ENCODE data around the gene GTSF1L. TPM values are rescaled to one million over a fixed set of nuclear protein-coding genes. Genes with fewer than 3 reads are reported as not detected.

GTSF1L gene
- total RNA-seq, 1 experiment from 2014 or later: not detected

- Histone ChIP-seq H3K79me2 (ENCODE audit: insufficient read depth, low read length) (no peaks in the 10 kb centered on the region), H3K4me1 (ENCODE audit: insufficient read depth, low read length) (no peaks in the 10 kb centered on the region), H2AFZ (ENCODE audit: low read length) (no peak overlapping the region), H3K27ac (ENCODE audit: insufficient read length, low read depth, low read length) (no peak overlapping the region), H4K5ac (ENCODE audit: insufficient read length, low read depth, low read length) (no peak overlapping the region), H3K27me3 (ENCODE audit: insufficient read depth, low read length) (no peaks in the 10 kb centered on the region), H3K56ac (ENCODE audit: insufficient read length, low read depth, low read length) (no peak overlapping the region), H4K20me1 (ENCODE audit: control insufficient read depth, insufficient read depth, insufficient read length) (no peaks in the 10 kb centered on the region), H3K23me2 (ENCODE audit: insufficient read length, low read depth, low read length, poor library complexity, severe bottlenecking) (no peaks in the 10 kb centered on the region), H2AK5ac (ENCODE audit: insufficient read length, low read length) (no peak overlapping the region), H3K4me2 (ENCODE audit: insufficient read depth, insufficient read length, low read length) (no peak overlapping the region), H2BK15ac (ENCODE audit: low read depth, low read length) (no peak overlapping the region), H2BK12ac (ENCODE audit: insufficient read length, low read depth, low read length) (no peak overlapping the region), H3K23ac (ENCODE audit: insufficient read length, low read depth, low read length) (no peak overlapping the region), H3T11ph (ENCODE audit: low read length) (no peak overlapping the region), H3K79me1 (ENCODE audit: insufficient read depth, low read depth, low read length, poor library complexity, severe bottlenecking) (no peaks in the 10 kb centered on the region), H2BK5ac (ENCODE audit: insufficient read length, low read length) (no peak overlapping the region), H4K8ac (replicated peaks; ENCODE audit: insufficient read length, low read depth, low read length) (no peak overlapping the region), H4K91ac (ENCODE audit: insufficient read length, low read depth, low read length) (no peak overlapping the region), H2BK20ac (ENCODE audit: low read depth, low read length, poor library complexity, severe bottlenecking) (no peak overlapping the region), H3K9ac (ENCODE audit: extremely low read depth, insufficient read length, low read length) (no peak overlapping the region), H3K18ac (ENCODE audit: insufficient read length, low read depth, low read length) (no peak overlapping the region), H3K14ac (ENCODE audit: insufficient read depth, low read length) (no peak overlapping the region), H3K9me3 (ENCODE audit: control insufficient read depth, low read depth, low read length) (no peaks in the 10 kb centered on the region), H3K4ac (ENCODE audit: low read depth, low read length) (no peak overlapping the region), H2BK120ac (ENCODE audit: low read depth, low read length, poor library complexity, severe bottlenecking) (no peak overlapping the region)
- no peak for DNase-seq
- peaks cover 6 to 7% of the 10 kb centered on the region in 2 experiments for H3K4me1 Mint-ChIP-seq
- no peaks in the 10 kb centered on the region for H3K27me3 Mint-ChIP-seq (ENCODE audit: low read depth)
- no peak for TF ChIP-seq CTCF (conservative IDR thresholded peaks at IDR 0.05)
- no CpG with 5 or more reads among the region's 9 CpGs for WGBS (ENCODE audit: extremely low coverage, insufficient read length, low lambda C conversion rate)
- no peaks in the 10 kb centered on the region for H3K9me3 Mint-ChIP-seq
- no peak overlapping the region for H3K4me3 Mint-ChIP-seq
- peaks cover 27 to 62% (median 53%) of the 10 kb centered on the region in 3 experiments; a peak in 6 of 7 replicates for H3K36me3 Mint-ChIP-seq (ENCODE audit: insufficient read depth in 1 of 3, low read depth in 3 of 3)
- no peak overlapping the region for H3K27ac Mint-ChIP-seq
Measured at GRCh38 chr20:43690943-43691598, 35.7 kb downstream of the GTSF1L start.
